Activated CD4-positive, CD25-positive, alpha-beta regulatory T cell (primary cell): ENCODE results near the gene CIP2A.

Source experiments
- DNase-seq, 4 experiments: peaks; one replicate each; lab custom pipeline; 2025; lab: John Stamatoyannopoulos, UW

Gene CIP2A

GRCh38 chr3:108562565-108562964, 26.7 kb downstream of the CIP2A start:
- DNase-seq, result no peak

GRCh38 chr3:108555966-108556581, 33.2 kb downstream of the CIP2A start:
- no peak for DNase-seq

- DNase-seq, result no peak
Observed at GRCh38 chr3:108554913-108555571, 34.2 kb downstream of the CIP2A start.

DNA sequence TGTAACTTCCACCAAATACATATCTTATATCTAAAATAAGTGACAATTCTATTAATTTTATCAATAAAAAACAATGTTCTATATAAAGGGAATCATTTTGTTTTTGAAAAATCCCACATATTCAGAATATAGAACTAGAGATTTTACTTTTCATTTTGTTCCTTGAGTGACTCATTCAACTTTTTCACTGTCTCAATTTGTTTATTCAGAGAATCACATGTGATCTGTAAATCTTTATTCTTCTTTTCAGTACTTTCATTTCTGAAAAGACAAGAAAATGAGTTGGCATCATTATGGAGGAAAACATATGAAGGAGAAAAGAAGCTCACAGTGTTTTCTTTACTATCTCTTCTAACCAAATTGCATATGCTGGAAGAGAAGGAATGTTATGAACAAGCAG, 35.0 kb downstream of the CIP2A start:
- DNase-seq, result no peak

DNA sequence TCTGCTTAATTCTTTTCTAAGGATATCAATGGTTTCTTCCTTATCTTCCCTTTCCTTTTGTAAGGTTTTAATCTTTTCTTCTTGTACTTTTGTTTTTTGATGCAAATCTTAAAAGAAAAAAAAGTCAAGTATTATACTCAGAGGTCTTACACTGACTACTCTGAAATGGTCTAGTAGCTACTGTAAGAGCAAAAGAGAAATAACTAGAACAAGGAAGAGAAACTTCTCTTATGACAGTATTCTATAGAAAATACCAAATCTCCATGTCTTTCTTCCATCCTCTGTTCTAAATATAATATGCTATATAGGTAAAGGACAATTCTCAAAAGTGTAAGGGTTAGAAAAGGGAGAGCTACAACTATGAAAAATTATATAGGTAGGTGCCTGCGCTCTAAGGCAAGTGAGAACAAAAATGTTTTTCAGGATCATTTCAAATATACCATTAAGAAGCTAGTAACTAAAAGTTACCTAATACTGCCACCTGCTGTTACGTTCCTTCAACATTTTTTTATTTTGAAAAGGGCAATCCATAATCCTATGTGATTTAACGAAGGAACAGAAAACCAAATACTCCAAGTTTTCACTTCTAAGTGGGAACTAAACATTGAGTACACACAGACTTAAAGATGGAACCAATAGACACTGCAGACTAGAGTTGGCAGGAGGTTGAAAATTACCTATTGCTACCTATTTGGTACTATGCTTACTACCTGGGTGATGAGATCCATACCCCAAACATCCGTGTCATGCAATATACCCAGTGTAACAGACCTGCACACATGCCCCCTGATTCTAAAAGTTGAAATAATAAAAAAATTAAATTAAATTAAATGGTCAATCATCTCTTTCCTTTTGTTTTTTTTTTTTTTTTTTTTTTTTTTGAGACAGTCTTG, 36.7 kb downstream of the CIP2A start:
- no peak for DNase-seq

DNA sequence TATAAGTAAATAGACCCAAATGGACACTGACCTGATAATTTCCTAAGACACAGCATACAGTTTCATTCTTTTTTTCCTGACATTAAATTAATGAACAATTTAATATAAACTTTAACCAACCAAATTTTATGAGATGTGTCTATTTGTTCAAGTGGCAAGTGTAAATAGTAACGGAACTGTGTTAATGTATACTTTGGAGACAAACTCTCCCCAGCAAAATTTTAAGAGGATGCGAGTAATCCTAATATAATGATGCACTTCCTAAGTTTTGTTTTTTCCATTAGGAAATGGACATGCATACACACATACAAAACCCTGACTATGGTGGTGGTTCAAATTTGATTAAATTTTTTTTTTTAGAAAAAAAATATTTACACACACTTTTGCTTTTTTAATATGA, 40.4 kb downstream of the CIP2A start:
- DNase-seq, result no peak

GRCh38 chr3:108548304-108548703, 40.9 kb downstream of the CIP2A start:
- DNase-seq, result no peak

- DNase-seq, result no peak
Observed at GRCh38 chr3:108546692-108547091, 42.5 kb downstream of the CIP2A start.

DNA sequence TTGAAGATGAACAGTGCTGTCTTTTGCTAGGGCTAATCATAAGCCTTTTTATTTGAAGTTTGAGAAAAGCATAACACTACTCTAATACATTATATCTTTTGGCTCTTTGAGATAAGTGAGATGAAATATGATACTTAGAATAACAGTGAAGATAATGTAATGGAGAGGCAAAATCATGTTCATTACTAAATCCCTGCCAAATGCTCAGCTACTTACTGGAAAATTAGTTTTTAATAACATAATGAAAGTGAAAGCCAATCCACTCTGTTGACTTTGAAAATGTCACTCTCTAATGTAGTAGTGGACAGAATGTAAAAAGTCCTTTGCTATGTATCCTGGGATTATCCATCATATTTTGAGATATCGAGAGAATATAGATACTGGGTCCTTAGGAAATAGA, 43.0 kb downstream of the CIP2A start:
- DNase-seq, result no peak

GRCh38 chr3:108538083-108538482, 51.2 kb downstream of the CIP2A start:
- DNase-seq, result no peak

GRCh38 chr3:108528459-108529252, 60.6 kb downstream of the CIP2A start:
- no peak for DNase-seq

- DNase-seq, result no peak
Observed at GRCh38 chr3:108527817-108528216, 61.4 kb downstream of the CIP2A start.

- DNase-seq, result no peak
Observed at GRCh38 chr3:108527109-108527508, 62.1 kb downstream of the CIP2A start.

- no peak for DNase-seq
Observed at GRCh38 chr3:108525971-108526370, 63.3 kb downstream of the CIP2A start.

GRCh38 chr3:108525256-108525655, 64.0 kb downstream of the CIP2A start:
- DNase-seq, result no peak

- DNase-seq, result no peak
Observed at GRCh38 chr3:108524537-108524936, 64.7 kb downstream of the CIP2A start.

DNA sequence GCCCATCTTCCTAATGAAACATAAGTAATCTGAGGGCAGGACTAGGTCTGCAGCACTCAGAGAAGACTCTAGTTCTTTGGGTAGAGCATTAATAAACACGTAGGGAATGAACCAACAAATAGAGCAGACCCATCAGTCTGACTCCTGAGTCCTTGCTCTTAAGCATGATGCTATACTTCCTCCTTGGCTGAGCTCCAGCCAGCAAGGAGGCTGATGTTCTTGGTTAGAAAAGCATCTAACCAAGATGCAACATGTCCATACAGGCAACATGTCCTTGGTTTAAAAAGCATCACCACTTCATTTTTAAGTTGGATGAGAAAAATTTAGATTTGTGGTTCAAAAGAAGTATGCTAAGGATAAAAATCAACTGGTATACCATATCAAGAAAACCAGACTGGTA, 70.3 kb downstream of the CIP2A start:
- DNase-seq, result no peak

DNA sequence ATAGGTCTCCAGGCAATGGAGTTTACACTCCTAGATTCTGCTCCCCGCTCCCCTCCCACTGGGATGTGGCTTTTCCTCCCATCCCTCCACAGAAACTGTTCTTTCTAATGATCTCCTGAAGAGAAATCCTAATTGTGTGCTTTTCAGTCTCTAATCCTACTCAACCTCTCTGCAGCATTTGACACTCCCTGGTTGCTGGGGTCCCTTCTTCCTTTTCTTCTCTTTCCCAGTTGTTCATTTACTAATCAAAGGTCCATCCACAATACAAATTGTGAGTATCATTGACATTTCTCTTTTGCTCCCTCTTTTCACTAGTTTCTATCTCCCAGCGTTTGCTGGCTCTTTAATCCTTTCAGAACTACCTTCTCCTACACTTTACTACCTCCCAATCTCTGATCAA, 72.4 kb downstream of the CIP2A start:
- no peak for DNase-seq

DNA sequence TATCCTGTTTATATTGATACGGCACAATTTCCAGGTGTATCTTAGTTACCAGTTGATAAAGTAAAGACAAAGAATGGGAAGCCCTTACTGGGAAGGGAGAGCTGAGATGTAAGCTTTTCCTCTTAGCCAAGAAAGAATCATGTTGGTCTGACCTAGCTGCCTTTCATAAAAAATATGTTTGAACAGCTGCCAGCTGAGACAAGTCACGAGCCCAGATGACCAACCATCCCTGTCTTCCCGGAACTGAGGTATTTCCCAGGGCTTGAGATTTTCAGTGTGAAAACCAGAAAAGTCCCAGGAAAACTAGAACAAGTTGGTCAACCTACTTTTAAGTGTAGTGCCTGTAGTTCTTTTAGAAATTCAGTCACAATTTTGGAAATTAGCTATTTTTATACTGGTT, 75.3 kb downstream of the CIP2A start:
- no peak for DNase-seq

- no peak for DNase-seq
Observed at GRCh38 chr3:108512671-108513070, 76.6 kb downstream of the CIP2A start.

- DNase-seq, result no peak
Observed at GRCh38 chr3:108511490-108511889, 77.7 kb downstream of the CIP2A start.

DNA sequence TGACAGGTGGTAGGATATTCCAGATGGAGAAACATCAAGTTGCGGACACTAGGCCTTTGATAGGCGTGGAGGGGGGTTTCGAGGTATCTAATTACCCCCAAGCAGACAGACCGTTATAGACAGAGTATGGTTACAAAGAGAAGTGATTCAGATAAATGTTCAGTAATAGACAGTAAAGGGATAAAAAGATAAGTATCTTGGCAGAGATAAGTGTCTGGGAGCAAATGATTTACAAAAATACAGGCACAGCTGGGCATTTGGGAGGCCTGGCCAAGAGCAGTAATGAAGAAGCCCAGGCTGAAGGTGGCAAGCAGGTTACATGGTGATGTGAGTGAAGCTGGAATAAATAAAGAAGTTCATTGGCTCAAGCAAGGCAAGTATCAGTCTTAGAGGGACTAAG, 78.2 kb downstream of the CIP2A start:
- no peak for DNase-seq
